Measurements from ENCODE around the gene SLC25A21.

SLC25A21 gene

GRCh38 chr14:37045340-37046061, 126.9 kb downstream of the SLC25A21 start:
- no peak for DNase-seq (ENCODE audit: low read depth in 2 of 2)

- no peak for DNase-seq (ENCODE audit: low read depth in 2 of 2)
Observed at GRCh38 chr14:37037636-37038387, 134.6 kb downstream of the SLC25A21 start.

GRCh38 chr14:37036669-37037341, 135.6 kb downstream of the SLC25A21 start:
- no peak for DNase-seq (ENCODE audit: low read depth in 2 of 2)

- DNase-seq (ENCODE audit: low read depth in 2 of 2) = no peak
Observed at GRCh38 chr14:37035401-37035800, 137.0 kb downstream of the SLC25A21 start.

- DNase-seq (ENCODE audit: low read depth in 2 of 2) = no peak
Observed at GRCh38 chr14:37034410-37035285, 137.8 kb downstream of the SLC25A21 start.

GRCh38 chr14:37032863-37033262, 139.5 kb downstream of the SLC25A21 start:
- no peak for DNase-seq (ENCODE audit: low read depth in 2 of 2)

- no peak for DNase-seq (ENCODE audit: low read depth in 2 of 2)
Observed at GRCh38 chr14:37027188-37027824, 145.1 kb downstream of the SLC25A21 start.

- no peak for DNase-seq (ENCODE audit: low read depth in 2 of 2)
Observed at GRCh38 chr14:37023875-37024565, 148.4 kb downstream of the SLC25A21 start.

- no peak for DNase-seq (ENCODE audit: low read depth in 2 of 2)
Observed at GRCh38 chr14:37021390-37021789, 151.0 kb downstream of the SLC25A21 start.

- no peak for DNase-seq (ENCODE audit: low read depth in 2 of 2)
Observed at GRCh38 chr14:37019488-37019887, 152.9 kb downstream of the SLC25A21 start.

- DNase-seq (ENCODE audit: low read depth in 2 of 2) = no peak
Observed at GRCh38 chr14:37018571-37019240, 153.7 kb downstream of the SLC25A21 start.

GRCh38 chr14:37013078-37013477, 159.3 kb downstream of the SLC25A21 start:
- DNase-seq (ENCODE audit: low read depth in 2 of 2) = no peak

GRCh38 chr14:36998686-36999085, 173.7 kb downstream of the SLC25A21 start:
- no peak for DNase-seq (ENCODE audit: low read depth in 2 of 2)

GRCh38 chr14:36997843-36998242, 174.6 kb downstream of the SLC25A21 start:
- no peak for DNase-seq (ENCODE audit: low read depth in 2 of 2)

- no peak for DNase-seq (ENCODE audit: low read depth in 2 of 2)
Observed at GRCh38 chr14:36996857-36997590, 175.4 kb downstream of the SLC25A21 start.

GRCh38 chr14:36996133-36996856, 176.1 kb downstream of the SLC25A21 start:
- DNase-seq (ENCODE audit: low read depth in 2 of 2) = no peak

- no peak for DNase-seq (ENCODE audit: low read depth in 2 of 2)
Observed at GRCh38 chr14:36989806-36990205, 182.6 kb downstream of the SLC25A21 start.

GRCh38 chr14:36988989-36989388, 183.4 kb downstream of the SLC25A21 start:
- no peak for DNase-seq (ENCODE audit: low read depth in 2 of 2)

GRCh38 chr14:36988568-36988967, 183.8 kb downstream of the SLC25A21 start:
- no peak for DNase-seq (ENCODE audit: low read depth in 2 of 2)

Data from stimulated activated CD8-positive, alpha-beta memory T cell treated with anti-CD3 and anti-CD28 coated beads, Interleukin-15, amount 100 ng/mL, for 4 hours (primary cell).